Frontal cortex (tissue), 4 donors: ENCODE measurements around the gene CRYGN. TPM values are rescaled to one million over a fixed set of nuclear protein-coding genes. Genes with fewer than 3 reads are reported as not detected.

Experiments used
- DNase-seq, 2 donors: peaks; one replicate each; pipeline ENCODE4 v3.0.0; 2012; ENCODE audit warnings: low spot score in 2 of 2
- FAIRE-seq: peaks from 2 replicates; lab custom pipeline; 2012; peaks lifted over from hg19 to GRCh38; lab: Jason Lieb, UNC
- small RNA-seq: library from RNA; depleted of rRNA; stranded (forward); fragments of <200 nt; gene quantifications from one replicate; pipeline ENCODE3, GENCODE V24; 2014
- total RNA-seq: library from RNA; depleted of rRNA; stranded (reverse); fragments of >200 nt; gene quantifications from one replicate; pipeline ENCODE4 v1.2.3, GENCODE V29; 2014
- donor health status: control.
- donor health status: control.
- donor health status: control.

Gene CRYGN
- total RNA-seq, 1 donor from 2014 or later, result under 0.01 TPM

DNA sequence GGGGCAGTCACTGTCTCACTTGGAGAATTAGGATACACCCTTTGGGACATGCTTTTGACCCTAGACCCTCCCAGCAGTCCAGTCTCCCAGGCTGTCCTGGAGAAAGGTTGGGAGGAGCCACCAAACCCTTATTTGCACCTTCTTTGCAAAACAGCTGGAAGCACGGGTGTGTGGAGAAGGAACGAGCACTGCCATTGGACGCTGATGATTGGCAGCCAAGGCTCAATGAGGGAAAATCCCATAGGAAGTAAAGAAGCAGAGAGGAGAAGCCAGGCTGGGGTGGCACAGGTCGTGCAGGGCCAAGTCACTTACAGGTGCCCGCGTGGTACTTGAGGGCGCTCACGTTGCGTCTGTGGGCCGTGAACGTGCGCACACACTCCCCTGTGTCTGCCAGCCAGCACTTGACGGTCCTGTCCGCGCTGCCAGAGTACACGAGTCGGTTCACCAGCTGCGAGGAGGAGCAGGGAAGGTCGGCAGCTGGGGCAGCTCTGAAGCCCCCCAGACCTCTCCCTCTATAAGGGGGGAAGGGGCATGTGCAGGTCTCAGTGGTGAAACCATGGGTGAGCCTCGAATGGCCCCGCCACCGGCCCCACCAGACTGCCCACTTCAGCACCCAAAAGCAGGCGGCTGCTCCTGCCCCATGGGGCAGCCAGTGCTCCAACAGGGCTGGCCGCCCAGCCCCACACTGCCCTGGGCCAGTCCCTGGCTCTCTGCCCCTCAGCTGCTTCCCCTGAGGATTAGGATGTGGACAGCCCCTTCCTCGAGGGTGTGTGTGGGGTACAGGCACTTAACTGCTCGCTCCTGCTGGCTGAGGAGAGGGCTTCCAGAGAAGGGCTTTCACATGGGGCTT is 54.9 kb downstream of the CRYGN start:
- no peak for FAIRE-seq
- no peak for DNase-seq

DNA sequence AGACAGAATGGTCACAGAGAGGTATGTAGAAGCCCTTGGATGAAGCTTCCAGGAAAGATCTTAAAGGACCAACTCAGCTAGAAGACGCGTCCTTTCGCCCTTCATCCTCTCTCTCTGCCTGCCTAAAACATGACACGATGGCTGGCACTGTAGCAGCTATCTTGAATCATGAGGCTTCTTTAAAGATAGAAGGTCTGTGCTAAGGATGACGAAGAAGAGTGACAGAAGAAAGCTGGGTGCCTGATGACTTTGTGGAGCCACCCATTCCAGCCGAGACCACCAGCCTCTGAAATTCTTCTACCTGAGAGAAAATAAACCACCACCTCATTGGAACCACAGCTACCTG is 55.6 kb downstream of the CRYGN start:
- DNase-seq (no peak), FAIRE-seq (no peak)

DNA sequence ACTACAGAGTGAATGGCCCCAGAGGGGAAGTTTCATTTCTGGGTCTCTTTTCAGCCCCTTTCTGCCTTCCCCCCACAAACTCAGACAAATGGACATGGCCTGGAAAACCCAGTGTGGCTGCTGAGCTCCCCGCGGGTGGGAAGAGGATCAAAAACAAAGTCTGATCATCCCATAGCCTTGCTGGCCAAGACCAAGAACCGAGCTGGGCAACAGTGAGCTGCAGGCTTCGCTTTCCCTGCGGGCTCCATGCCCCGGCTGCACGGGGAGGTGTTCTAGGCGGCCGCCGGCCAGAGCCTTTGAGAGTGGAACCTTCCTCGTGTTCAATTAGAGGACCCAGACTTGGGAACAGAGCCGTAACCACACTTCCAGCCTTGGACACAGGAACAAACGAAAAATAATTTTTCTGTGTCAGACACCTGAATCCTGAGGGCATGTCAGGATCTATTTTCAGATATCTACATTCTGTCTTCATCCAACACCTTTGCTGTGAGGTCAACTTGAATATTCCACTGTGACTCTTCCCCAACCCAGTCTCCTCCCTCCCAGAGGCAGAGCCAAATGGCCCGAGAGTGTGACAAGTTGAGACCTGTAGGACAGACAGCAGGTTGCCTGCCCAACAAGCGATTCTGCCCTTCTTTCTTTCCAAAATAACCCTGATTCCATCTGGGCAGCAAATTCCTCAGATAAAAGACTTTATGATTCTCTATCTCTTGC is 56.1 kb downstream of the CRYGN start:
- DNase-seq (no peak), FAIRE-seq (no peak)

DNA sequence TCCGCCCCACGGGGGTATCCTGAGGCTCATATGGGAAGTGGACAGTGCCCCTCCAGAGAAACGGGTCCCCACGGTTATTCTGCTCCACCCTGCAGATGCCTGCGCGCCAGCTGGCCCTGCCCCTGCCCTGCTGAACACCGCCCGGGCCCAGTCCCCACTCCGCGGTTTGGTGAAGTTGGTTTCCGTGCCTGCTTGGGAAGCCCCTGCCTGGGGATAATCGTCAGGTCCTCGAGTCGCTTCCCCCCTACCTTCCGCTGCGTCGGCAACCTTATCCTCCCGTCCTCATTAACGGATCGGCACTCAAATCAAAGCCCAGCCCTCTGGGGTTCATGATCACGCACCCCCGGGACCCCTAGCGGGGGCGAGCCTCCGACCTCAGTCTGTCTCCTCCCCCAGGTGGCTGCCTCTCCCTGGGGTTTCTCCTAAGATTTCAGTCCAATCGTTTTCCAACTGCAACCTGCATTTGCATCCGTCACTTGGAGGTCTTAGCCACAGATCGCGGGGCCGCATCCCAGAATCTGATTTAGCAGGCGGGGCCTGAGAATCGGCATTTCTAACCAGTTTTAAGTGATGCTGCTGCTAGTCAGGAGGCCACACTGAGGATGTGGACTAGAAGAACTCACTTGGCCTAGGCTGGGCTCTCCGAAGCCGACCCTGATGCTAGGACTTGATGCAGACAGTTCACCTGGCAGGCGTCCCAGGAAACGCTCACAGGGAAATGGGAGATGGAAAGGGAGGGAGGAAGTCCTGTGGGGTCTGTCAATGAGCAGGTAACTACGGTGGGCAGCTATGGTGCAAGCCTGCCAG is 57.7 kb downstream of the CRYGN start:
- no peak for FAIRE-seq
- DNase-seq, result no peak

DNA sequence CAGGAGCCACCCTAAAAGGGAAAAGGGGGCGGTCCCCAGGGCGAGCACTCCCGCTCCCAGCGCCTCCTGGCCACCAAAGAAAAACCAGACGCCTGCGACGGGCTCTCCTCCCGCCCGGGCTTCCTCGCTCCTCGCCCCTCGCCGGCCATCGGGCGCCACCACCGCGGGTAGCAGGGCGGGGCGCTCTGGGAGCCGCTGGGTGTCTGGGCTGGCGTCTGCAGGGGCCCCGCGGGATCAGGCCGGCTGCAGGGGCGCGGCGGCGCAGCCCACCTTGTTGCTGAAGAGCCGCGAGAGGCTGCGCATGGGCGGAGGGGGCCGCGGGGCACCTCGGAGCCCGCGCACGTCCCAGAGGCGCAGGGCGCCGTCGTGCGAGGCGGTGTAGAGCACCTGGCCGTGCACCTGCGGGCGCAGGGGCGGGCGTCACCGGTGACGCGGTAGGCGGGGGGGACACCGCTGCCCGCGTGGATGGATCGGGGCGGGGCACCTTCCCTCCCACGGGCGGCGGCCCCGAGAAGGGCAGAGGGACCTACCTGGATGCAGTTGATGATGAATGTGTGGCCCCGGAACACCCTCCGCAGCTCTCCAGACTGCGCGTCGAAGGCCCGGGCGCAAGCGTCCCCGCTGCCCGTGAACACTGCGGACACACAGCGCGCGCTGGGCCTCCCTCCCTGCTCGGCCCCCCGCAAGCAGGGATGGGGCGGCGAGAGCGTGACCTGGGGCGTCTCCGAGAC is 58.4 kb downstream of the CRYGN start:
- FAIRE-seq, result no peak
- DNase-seq, result peak; percentile 56 to 73

DNA sequence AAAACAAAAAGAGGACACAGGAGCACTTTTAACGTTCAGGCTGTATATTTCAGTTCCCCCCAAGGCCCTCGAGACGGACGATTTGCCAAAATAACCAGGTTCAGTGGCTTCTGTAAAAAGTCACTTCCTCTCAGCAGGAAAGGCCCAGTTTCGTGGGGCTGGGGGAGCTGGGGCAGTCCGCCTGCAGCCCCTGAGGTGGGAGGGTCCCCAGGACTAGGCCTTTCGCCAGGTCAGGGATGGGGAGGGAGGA is 58.9 kb downstream of the CRYGN start:
- DNase-seq (no peak), FAIRE-seq (no peak)

DNA sequence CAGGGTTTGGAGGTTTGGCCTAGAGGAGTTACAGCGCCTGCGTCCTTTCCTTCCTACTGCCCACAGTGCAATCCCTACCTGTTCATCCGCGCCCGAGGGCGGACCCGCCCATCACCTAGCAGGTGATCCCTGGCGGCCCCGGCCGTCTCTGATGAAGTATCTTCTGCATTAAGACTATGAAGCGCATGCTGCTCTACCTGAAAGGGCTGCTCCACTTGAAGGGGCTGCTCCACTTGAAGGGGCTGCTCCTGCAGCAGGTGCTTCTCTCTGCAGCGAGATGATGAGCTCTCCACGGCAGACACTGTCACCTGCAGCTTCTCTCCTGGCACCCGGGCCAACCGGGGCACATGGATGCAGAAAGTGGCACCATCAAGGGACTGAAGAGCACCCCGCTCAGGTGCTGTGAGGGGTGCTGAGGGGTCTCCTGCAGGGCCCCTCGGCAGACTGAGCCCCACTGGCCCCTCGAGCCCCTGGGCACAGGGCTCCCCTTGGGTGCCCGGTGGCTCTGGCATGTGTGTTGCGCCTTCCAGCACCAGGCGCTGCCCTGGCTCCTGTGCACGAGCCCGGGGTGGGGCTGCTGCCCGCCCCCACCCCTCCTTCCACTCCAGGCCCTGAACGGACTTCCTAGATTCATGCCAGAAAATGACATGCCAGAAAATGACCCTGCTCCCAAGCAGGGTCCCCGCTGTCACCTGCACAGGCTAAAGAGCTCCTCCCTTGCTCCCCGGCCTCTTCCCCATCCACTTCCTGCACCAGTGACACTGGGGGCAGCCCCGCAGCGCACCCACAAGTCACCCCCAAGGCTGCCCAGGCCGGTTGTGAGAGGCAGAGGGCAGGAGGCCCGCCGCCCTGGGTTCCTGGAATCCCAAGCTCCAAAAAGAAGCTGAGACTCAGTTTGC is 59.5 kb downstream of the CRYGN start:
- DNase-seq (no peak), FAIRE-seq (no peak)

DNA sequence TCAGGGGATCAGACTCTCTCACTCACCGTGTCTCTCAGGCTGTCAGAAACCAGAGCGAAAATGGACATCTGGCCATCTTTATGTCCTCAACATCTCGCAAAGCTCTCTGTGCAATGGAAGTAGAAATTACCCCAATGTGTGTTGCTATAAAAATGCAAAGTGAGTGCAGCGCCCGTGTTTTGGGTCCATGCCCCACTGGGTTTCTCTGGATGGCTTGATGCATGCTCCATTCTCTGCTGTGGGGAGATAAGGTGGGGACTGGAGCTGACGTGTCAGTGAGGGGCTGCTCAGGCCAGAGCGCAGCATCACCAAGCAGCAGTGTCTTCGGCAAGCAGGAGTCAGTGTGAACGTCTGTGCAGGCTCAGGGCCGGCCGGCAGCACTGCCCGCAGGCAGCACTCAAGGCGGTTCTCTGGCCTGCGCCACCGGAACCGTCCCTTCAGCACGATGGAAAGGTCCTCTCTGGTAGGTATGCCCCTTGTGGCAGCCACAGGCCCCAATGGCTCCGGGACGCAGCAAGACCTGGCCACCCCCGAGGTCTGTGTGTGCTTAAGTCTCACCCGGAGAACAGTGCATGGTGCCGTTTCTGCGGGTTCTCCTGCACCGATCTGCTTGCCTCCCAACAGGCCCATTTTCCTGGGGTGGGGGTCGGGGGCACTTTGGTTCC is 60.3 kb downstream of the CRYGN start:
- DNase-seq (no peak), FAIRE-seq (no peak)

DNA sequence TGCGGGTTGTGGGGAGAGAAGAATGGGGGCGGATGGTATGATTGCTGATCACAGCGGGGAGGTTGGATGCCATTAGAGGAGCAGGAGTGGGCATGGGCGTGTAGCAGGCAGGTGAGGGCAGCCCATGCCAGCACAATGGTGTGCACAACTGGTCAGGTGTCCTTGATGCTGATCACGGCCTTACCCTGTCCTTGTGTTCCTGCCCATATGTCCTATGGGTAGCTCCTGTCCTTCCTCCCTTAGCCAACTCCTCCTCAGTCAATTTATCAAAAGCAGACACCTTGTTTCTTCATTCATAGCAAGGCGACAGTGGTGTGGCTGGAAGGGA is 60.8 kb downstream of the CRYGN start:
- DNase-seq (no peak), FAIRE-seq (no peak)

Small RNA genes within 50 kb of the gene (small RNA-seq; reads per million reads assigned to genes)
- gene MIR3907 (not detected), gene RN7SL76P (not detected)

Other genes starting within 250 kb of the CRYGN start
- not detected for gene H2BK1, start 229.7 kb downstream of the CRYGN start, total RNA-seq
- gene ABCF2, start 212.9 kb downstream of the CRYGN start, total RNA-seq, result 38.3 TPM
- 18.3 TPM for gene CHPF2, start 207.7 kb downstream of the CRYGN start, total RNA-seq
- 145 TPM for gene SMARCD3, start 191.4 kb downstream of the CRYGN start, total RNA-seq
- gene NUB1, start 98.3 kb downstream of the CRYGN start, total RNA-seq, result 61.1 TPM
- 49.7 TPM for gene WDR86, start 30.1 kb downstream of the CRYGN start, total RNA-seq
- gene RHEB, start 79.8 kb upstream of the CRYGN start, total RNA-seq, result 119 TPM